HepG2 (cell line): ENCODE measurements around the gene BST2. TPM values are rescaled to one million over a fixed set of nuclear protein-coding genes. Genes with fewer than 3 reads are reported as not detected.

Experiments
- AKNA ChIP-seq: sonication (generic); formaldehyde crosslinking; IDR thresholded peaks from 2 replicates; pipeline ENCODE4 v1.4.0; 2020; ENCODE audit warnings: missing genetic modification reagents, borderline replicate concordance
- CHD2 ChIP-seq: IDR thresholded peaks from 2 replicates; pipeline ENCODE4 v1.6.1; 2011; ENCODE audit warnings: low read depth, low read length, improper control_type of control experiment
- ELF3 ChIP-seq: IDR thresholded peaks from 2 replicates; pipeline ENCODE4 v1.6.1; 2016; ENCODE audit warnings: missing genetic modification reagents, missing compliant biosample characterization
- HBP1 ChIP-seq: IDR thresholded peaks from 2 replicates; pipeline ENCODE4 v1.6.1; 2016; ENCODE audit warnings: low read depth, control low read depth
- PREB ChIP-seq: sonication (generic); formaldehyde crosslinking; IDR thresholded peaks from 2 replicates; pipeline ENCODE4 v1.4.0; 2020; ENCODE audit warnings: missing genetic modification reagents
- RBM39 ChIP-seq: fragments of 200-400 bp; formaldehyde crosslinking; IDR thresholded peaks from one replicate; pipeline ENCODE4 v1.6.1; 2018; ENCODE audit warnings: antibody characterized with exemption, mild to moderate bottlenecking, low read depth, low read length; ENCODE audit not compliant: poor library complexity, severe bottlenecking
- TCF7 ChIP-seq: sonication (generic); IDR thresholded peaks from 2 replicates; pipeline ENCODE4 v1.6.1; 2016; ENCODE audit warnings: antibody characterized with exemption, low read depth
- ZFP36L1 ChIP-seq: sonication (generic); formaldehyde crosslinking; IDR thresholded peaks from 2 replicates; pipeline ENCODE4 v1.8.0; 2022; ENCODE audit warnings: mild to moderate bottlenecking, missing genetic modification reagents, moderate library complexity
- ZNF180 ChIP-seq: sonication (generic); formaldehyde crosslinking; IDR thresholded peaks from 2 replicates; pipeline ENCODE4 v1.4.0; 2020; ENCODE audit warnings: low read depth, missing genetic modification reagents, borderline replicate concordance
- ZNF275 ChIP-seq: sonication (generic); formaldehyde crosslinking; IDR thresholded peaks from 2 replicates; pipeline ENCODE4 v1.8.0; 2022; ENCODE audit warnings: missing genetic modification reagents, mild to moderate bottlenecking, inconsistent platforms, borderline replicate concordance
- ZNF362 ChIP-seq: sonication (generic); formaldehyde crosslinking; IDR thresholded peaks from 2 replicates; pipeline ENCODE4 v1.4.0; 2020; ENCODE audit warnings: missing genetic modification reagents, mild to moderate bottlenecking, borderline replicate concordance
- ZNF710 ChIP-seq: sonication (generic); formaldehyde crosslinking; IDR thresholded peaks from 2 replicates; pipeline ENCODE4 v1.5.0; 2020; ENCODE audit warnings: mild to moderate bottlenecking, missing genetic modification reagents, borderline replicate concordance
- polyA plus RNA-seq, 8 experiments: library from polyadenylated mRNA; depleted of rRNA in 3 of 8; stranded (reverse) in 7 of 8; unstranded in 1 of 8; fragments of >200 nt; fragmentation: Illumina TruSeq in 4 of 8; extraction: Trizol in 4 of 8; gene quantifications; 2 replicates each; pipeline versions ENCODE4 v1.2.1 to v1.2.3, GENCODE V29; 2011 to 2016; ENCODE audit warnings: low read depth in 4 of 8, missing spikeins in 1 of 8, mixed read lengths in 1 of 8; ENCODE audit not compliant: insufficient read depth in 1 of 8
- total RNA-seq, 5 experiments: library from RNA; depleted of rRNA; stranded (reverse); fragments of >200 nt; fragmentation: Illumina TruSeq; extraction: Trizol; gene quantifications; 2 replicates each; pipeline ENCODE4 v1.2.3, GENCODE V29; 2016; ENCODE audit warnings: low read depth in 1 of 5

Gene BST2
- total and polyA plus RNA-seq, 2 of the 13 experiments (the other 11 are each of a cell fraction or from before 2014, with no cell fraction given): 58.8 to 93.8 TPM

- TF ChIP-seq ZNF275: 0 out of 2 replicates have a peak, but pooled peaks have one; percentile 65
- 0 out of 2 replicates have a peak, but pooled peaks have one; percentile 30 for TF ChIP-seq ZFP36L1
- TF ChIP-seq ZNF710 (CRISPR knock-in tag): no peak
- peak; percentile 91 for TF ChIP-seq ELF3 (CRISPR knock-in tag)
- TF ChIP-seq RBM39: peak; percentile 33
- no peak for TF ChIP-seq HBP1
- TF ChIP-seq ZNF362 (CRISPR knock-in tag): peak; percentile 96
- TF ChIP-seq TCF7: no peak
- no peak for TF ChIP-seq CHD2
- TF ChIP-seq AKNA: no peak
- TF ChIP-seq PREB (CRISPR knock-in tag): no peak
- TF ChIP-seq ZNF180 (CRISPR knock-in tag): no peak
Measured at GRCh38 chr19:17419621-17420474, 14.4 kb upstream of the BST2 start, which contains the start of gene MVB12A (continued).
